CD8-positive, alpha-beta memory T cell (primary cell): ENCODE measurements around the gene VAMP1. TPM values are rescaled to one million over a fixed set of nuclear protein-coding genes. Genes with fewer than 3 reads are reported as not detected.
"Not testable (repeated sequence)": the region's sequence is repeated elsewhere in the genome, so short reads cannot be mapped to it uniquely, and the experiment has no call there.

ENCODE experiments used
- CTCF ChIA-PET: fragments of 350-600 bp; sonication (Branson Sonifier 250); formaldehyde crosslinking; loops from one replicate; lab custom pipeline; 2021; ENCODE audit warnings: antibody characterized with exemption; lab: Charles Lee
- POLR2A ChIA-PET: fragments of 350-600 bp; sonication (Branson Sonifier 250); formaldehyde crosslinking; loops from one replicate; lab custom pipeline; 2021; ENCODE audit warnings: antibody characterized with exemption; lab: Charles Lee
- DNase-seq, 5 donors: peaks; one replicate each; pipeline versions ENCODE4 v3.0.0 to v3.0.0-alpha.2; 2020 to 2022; ENCODE audit warnings: mixed read lengths in 1 of 5
- H3K27ac ChIP-seq: one replicate; pipeline ENCODE4 v1.7.0; 2013; ENCODE audit warnings: low read depth, mild to moderate bottlenecking, low read length, moderate library complexity
- H3K27me3 ChIP-seq: 2 replicates; pipeline ENCODE4 v1.7.0; 2013; ENCODE audit warnings: low read length, mild to moderate bottlenecking; ENCODE audit not compliant: insufficient read depth, poor library complexity, severe bottlenecking
- H3K36me3 ChIP-seq: 2 replicates; pipeline ENCODE4 v1.7.0; 2013; ENCODE audit warnings: mild to moderate bottlenecking, low read length, moderate library complexity; ENCODE audit not compliant: insufficient read depth
- H3K4me1 ChIP-seq: 2 replicates; pipeline ENCODE4 v1.7.0; 2013; ENCODE audit warnings: mild to moderate bottlenecking, low read length, moderate library complexity; ENCODE audit not compliant: insufficient read depth
- H3K4me3 ChIP-seq: 2 replicates; pipeline ENCODE4 v1.7.0; 2013; ENCODE audit warnings: mild to moderate bottlenecking, low read length
- H3K9me3 ChIP-seq: 2 replicates; pipeline ENCODE4 v1.7.0; 2013; ENCODE audit warnings: mild to moderate bottlenecking, low read length
- H3K27ac Mint-ChIP-seq, 8 donors: one replicate each; pipeline ENCODE4 v1.8.0; 2020 to 2021; ENCODE audit warnings: mixed read lengths in 8 of 8, mild to moderate bottlenecking in 6 of 8, inconsistent platforms in 3 of 8, moderate library complexity in 3 of 8
- H3K27me3 Mint-ChIP-seq, 2 donors: one replicate each; pipeline ENCODE4 v1.8.0; 2020 to 2021; ENCODE audit warnings: mixed read lengths in 2 of 2, mild to moderate bottlenecking in 1 of 2, moderate library complexity in 1 of 2
- H3K36me3 Mint-ChIP-seq, 3 donors: one replicate each; pipeline ENCODE4 v1.8.0; 2020 to 2021; ENCODE audit warnings: mixed read lengths in 3 of 3, inconsistent platforms in 1 of 3, mild to moderate bottlenecking in 1 of 3
- H3K4me1 Mint-ChIP-seq, 3 donors: one replicate each; pipeline ENCODE4 v1.8.0; 2020 to 2021; ENCODE audit warnings: mixed read lengths in 3 of 3, inconsistent platforms in 1 of 3, mild to moderate bottlenecking in 1 of 3
- H3K4me3 Mint-ChIP-seq, 7 donors: one replicate each; pipeline ENCODE4 v1.8.0; 2020 to 2021; ENCODE audit warnings: mixed read lengths in 7 of 7, mild to moderate bottlenecking in 6 of 7, moderate library complexity in 4 of 7, inconsistent platforms in 2 of 7
- H3K9me3 Mint-ChIP-seq, 5 donors: one replicate each; pipeline ENCODE4 v1.8.0; 2020 to 2022; ENCODE audit warnings: mixed read lengths in 5 of 5, mild to moderate bottlenecking in 3 of 5, moderate library complexity in 2 of 5, inconsistent platforms in 1 of 5
- polyA plus RNA-seq: library from polyadenylated mRNA; unstranded; fragments of 300-500 nt; fragmentation: Illumina TruSeq; gene quantifications from one replicate; pipeline ENCODE4 v1.2.3, GENCODE V29; 2021
- total RNA-seq, 2 experiments: library from RNA; stranded (reverse); gene quantifications; one replicate each; pipeline ENCODE4 v1.2.3, GENCODE V29; 2021

Gene VAMP1
- total and polyA plus RNA-seq, 3 experiments from 2014 or later = 10.0 to 29.6 (median 26.7) TPM

DNA sequence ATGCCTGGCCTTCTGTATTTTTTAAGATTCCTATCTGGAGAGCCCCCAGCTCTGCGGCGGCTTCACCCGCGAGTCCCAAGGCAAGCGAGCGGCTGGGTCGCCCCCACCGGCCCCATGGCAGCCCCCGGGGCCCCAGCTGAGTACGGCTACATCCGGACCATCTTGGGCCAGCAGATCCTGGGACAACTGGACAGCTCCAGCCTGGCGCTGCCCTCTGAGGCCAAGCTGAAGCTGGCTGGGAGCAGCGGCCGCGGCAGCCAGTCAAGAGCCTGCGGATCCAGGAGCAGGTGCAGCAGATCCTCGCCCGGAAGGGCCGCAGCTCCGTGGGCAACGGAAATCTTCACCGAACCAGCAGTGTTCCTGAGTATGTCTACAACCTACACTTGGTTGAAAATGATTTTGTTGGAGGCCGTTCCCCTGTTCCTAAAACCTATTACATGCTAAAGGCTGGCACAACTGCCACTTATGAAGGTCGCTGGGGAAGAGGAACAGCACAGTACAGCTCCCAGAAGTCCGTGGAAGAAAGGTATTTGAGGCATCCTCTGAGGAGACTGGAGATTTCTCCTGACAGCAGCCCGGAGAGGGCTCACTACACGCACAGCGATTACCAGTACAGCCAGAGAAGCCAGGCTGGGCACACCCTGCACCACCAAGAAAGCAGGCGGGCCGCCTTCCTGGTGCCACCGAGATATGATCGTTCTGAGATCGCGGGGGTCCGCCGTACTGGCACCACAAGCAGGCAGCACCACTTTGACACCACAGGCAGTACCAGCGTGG, 7.3 kb upstream of the VAMP1 start:
- H3K36me3 Mint-ChIP-seq, H3K4me3 Mint-ChIP-seq, H3K9me3 Mint-ChIP-seq, DNase-seq, H3K27me3 ChIP-seq, H3K27ac ChIP-seq, H3K27ac Mint-ChIP-seq, H3K9me3 ChIP-seq, POLR2A ChIA-PET, H3K36me3 ChIP-seq, H3K4me1 ChIP-seq, H3K4me3 ChIP-seq, CTCF ChIA-PET, H3K4me1 Mint-ChIP-seq: not testable (repeated sequence)
- H3K27me3 Mint-ChIP-seq = peaks cover 6 to 15% of the 10 kb centered on the region in 2 donors

- CTCF ChIA-PET = no interaction called here
Measured at GRCh38 chr12:6476489-6476888, 6.0 kb upstream of the VAMP1 start.

DNA sequence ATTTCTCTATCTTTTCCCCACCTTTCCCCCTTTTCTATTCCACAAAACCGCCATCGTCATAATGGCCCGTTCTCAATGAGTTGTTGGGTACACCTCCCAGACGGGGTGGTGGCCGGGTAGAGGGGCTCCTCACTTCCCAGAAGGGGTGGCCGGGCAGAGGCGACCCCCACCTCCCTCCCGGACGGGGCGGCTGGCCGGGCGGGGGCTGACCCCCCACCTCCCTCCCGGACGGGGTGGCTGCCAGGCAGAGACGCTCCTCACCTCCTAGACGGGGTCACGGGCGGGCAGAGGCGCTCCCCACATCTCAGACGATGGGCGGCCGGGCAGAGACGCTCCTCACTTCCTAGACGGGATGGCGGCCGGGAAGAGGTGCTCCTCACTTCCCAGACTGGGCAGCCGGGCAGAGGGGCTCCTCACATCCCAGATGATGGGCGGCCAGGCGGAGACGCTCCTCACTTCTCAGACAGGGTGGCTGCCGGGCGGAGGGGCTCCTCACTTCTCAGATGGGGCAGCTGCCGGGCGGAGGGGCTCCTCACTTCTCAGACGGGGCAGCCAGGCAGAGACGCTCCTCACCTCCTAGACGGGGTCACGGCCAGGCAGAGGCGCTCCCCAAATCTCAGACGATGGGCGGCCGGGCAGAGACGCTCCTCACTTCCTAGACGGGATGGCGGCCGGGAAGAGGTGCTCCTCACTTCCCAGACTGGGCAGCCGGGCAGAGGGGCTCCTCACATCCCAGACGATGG, 4.9 kb upstream of the VAMP1 start:
- H3K36me3 ChIP-seq, H3K27me3 ChIP-seq, H3K9me3 Mint-ChIP-seq, DNase-seq, H3K27ac ChIP-seq, H3K4me1 Mint-ChIP-seq, H3K9me3 ChIP-seq, POLR2A ChIA-PET, H3K4me1 ChIP-seq, H3K36me3 Mint-ChIP-seq, H3K27ac Mint-ChIP-seq, H3K4me3 ChIP-seq, H3K4me3 Mint-ChIP-seq, CTCF ChIA-PET: not testable (repeated sequence)
- peaks cover 6 to 15% of the 10 kb centered on the region in 2 donors for H3K27me3 Mint-ChIP-seq

More at GRCh38 chr12:6476489-6476888, 6.0 kb upstream of the VAMP1 start:
- Mint-ChIP-seq H3K4me1 (peaks cover 0 to 3% (median under 1%) of the 10 kb centered on the region in 3 donors), H3K4me3 (peak overlapping the region in 1 of 7 donors; percentile 4), H3K36me3 (no peaks in the 10 kb centered on the region), H3K27me3 (peaks cover 6 to 15% of the 10 kb centered on the region in 2 donors), H3K27ac (no peak overlapping the region), H3K9me3 (no peaks in the 10 kb centered on the region)
- H3K27ac ChIP-seq = no peak overlapping the region
- no peaks in the 10 kb centered on the region for H3K27me3 ChIP-seq
- H3K4me3 ChIP-seq = no peak overlapping the region
- no peaks in the 10 kb centered on the region for H3K36me3 ChIP-seq
- no peak for DNase-seq
- H3K9me3 ChIP-seq = no peaks in the 10 kb centered on the region
- POLR2A ChIA-PET = no interaction called here
- no peaks in the 10 kb centered on the region for H3K4me1 ChIP-seq

DNA sequence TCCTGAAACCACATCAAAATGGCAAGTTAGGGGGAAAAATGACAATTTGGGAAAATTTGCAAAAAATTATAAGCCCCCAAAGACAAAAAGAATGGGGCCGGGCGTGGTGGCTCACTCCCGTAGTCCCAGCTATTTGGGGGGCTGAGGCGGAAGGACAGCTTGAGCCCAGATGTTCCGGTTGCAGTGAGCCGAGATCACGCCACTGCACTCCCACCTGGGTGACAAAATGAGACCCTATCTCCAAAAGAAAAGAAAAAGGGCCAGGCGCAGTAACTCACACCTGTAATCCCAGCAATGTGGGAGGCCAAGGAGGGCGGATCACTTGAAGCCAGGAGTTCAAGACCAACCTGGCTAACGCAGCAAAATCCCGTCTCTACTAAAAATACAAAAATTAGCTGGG, 2.0 kb upstream of the VAMP1 start:
- Histone ChIP-seq H3K27me3 (no peaks in the 10 kb centered on the region), H3K9me3 (no peaks in the 10 kb centered on the region), H3K27ac (no peak overlapping the region), H3K36me3 (peaks cover 4% of the 10 kb centered on the region), H3K4me3 (no peak overlapping the region), H3K4me1 (peaks cover 25% of the 10 kb centered on the region)
- Mint-ChIP-seq H3K4me3 (peak overlapping the region in 1 of 7 donors; percentile 40), H3K4me1 (peaks cover 28 to 33% (median 28%) of the 10 kb centered on the region in 3 donors), H3K9me3 (no peaks in the 10 kb centered on the region), H3K36me3 (peaks cover 0 to 24% (median 2%) of the 10 kb centered on the region in 3 donors), H3K27me3 (peaks cover 2 to 8% of the 10 kb centered on the region in 2 donors), H3K27ac (peak overlapping the region in 2 of 8 donors; percentile 68 to 96)
- ChIA-PET CTCF (no interaction called here), POLR2A (interaction anchor here (0.6 kb wide), 1 partner anchor 381 kb away, joined by 3 read pairs; no protein-coding TSS in a partner anchor)
- no peak for DNase-seq

GRCh38 chr12:6471989-6472360, 1.5 kb upstream of the VAMP1 start:
- Mint-ChIP-seq H3K4me3 (peak overlapping the region in 5 of 7 donors; percentile 1 to 93 (median 36)), H3K9me3 (no peaks in the 10 kb centered on the region), H3K27me3 (peaks cover under 1 to 6% of the 10 kb centered on the region in 2 donors), H3K27ac (peak overlapping the region in 3 of 8 donors; percentile 1 to 96 (median 68)), H3K36me3 (peaks cover 0 to 29% (median 3%) of the 10 kb centered on the region in 3 donors), H3K4me1 (peaks cover 33 to 38% (median 34%) of the 10 kb centered on the region in 3 donors)
- ChIA-PET CTCF (interaction anchor here (1.3 to 4.9 kb wide), 3 partner anchors 21 to 66 kb away, joined by 3 to 29 read pairs (median 9); partner anchors contain the start of genes CD27 and MRPL51), POLR2A (interaction anchor here (3.1 kb wide), 1 partner anchor 63 kb away, joined by 24 read pairs; the partner anchor contains the start of gene GAPDH)
- no peak for DNase-seq
- Histone ChIP-seq H3K27me3 (no peaks in the 10 kb centered on the region), H3K9me3 (no peaks in the 10 kb centered on the region), H3K4me3 (no peak overlapping the region), H3K36me3 (peaks cover 4% of the 10 kb centered on the region), H3K4me1 (peaks cover 25% of the 10 kb centered on the region), H3K27ac (no peak overlapping the region)

GRCh38 chr12:6469609-6470374, 685 bp downstream of the VAMP1 start:
- peaks cover 42% of the 10 kb centered on the region for H3K4me1 ChIP-seq
- H3K4me3 Mint-ChIP-seq = peak overlapping the region; percentile 89 to 97 (median 93)

DNA sequence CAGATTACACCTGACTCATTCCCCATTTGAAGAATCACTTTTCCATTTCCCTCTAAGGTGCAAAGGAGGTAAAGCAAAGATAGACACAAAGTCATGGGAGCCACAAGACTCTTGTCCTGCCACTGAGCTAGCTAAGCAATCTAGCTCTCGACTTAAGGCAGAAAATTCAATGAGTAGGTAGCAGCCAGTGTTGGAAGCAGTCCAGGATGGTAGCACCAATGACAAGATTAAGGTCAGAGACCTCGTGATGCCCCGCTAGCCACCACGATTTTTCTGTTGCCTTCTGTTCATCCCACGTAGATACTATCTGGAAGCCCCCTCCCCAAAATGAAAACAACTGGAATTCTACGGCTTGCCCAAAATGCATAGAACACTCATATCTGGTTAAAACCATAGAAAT, 1.4 kb downstream of the VAMP1 start:
- ChIA-PET CTCF (interaction anchor here (0.7 to 4.9 kb wide), 7 partner anchors 24 to 69 kb away, joined by 3 to 53 read pairs (median 9); partner anchors contain the start of genes CD27, GAPDH and MRPL51), POLR2A (interaction anchor here (0.5 to 3.1 kb wide), 6 partner anchors 8 to 185 kb away, joined by 3 to 35 read pairs (median 15); partner anchors contain the start of genes GAPDH and MRPL51)
- Histone ChIP-seq H3K36me3 (peaks cover 26% of the 10 kb centered on the region), H3K4me1 (peaks cover 49% of the 10 kb centered on the region), H3K27ac (no peak overlapping the region), H3K9me3 (no peaks in the 10 kb centered on the region), H3K27me3 (no peaks in the 10 kb centered on the region), H3K4me3 (peak overlapping the region; percentile 86)
- Mint-ChIP-seq H3K27me3 (no peaks in the 10 kb centered on the region), H3K9me3 (no peaks in the 10 kb centered on the region), H3K4me1 (peaks cover 57 to 65% (median 60%) of the 10 kb centered on the region in 3 donors), H3K36me3 (peaks cover 11 to 55% (median 20%) of the 10 kb centered on the region in 3 donors), H3K4me3 (peak overlapping the region; percentile 89 to 97 (median 93)), H3K27ac (peak overlapping the region; percentile 90 to 97 (median 96))
- DNase-seq = no peak

More at GRCh38 chr12:6469609-6470374, 685 bp downstream of the VAMP1 start:
- ChIA-PET CTCF (interaction anchor here (1.0 to 4.9 kb wide), 22 partner anchors 9 to 150 kb away, joined by 3 to 53 read pairs (median 6); partner anchors contain the start of genes CD27, GAPDH, MRPL51 and TAPBPL), POLR2A (interaction anchor here (0.7 to 3.1 kb wide), 20 partner anchors 8 to 398 kb away, joined by 3 to 35 read pairs (median 5); partner anchors contain the start of genes CD27, GAPDH, MRPL51 and TAPBPL)
- Mint-ChIP-seq H3K27me3 (no peaks in the 10 kb centered on the region), H3K4me1 (peaks cover 50 to 58% (median 53%) of the 10 kb centered on the region in 3 donors), H3K27ac (peak overlapping the region; percentile 90 to 97 (median 96)), H3K36me3 (peaks cover 5 to 48% (median 13%) of the 10 kb centered on the region in 3 donors), H3K9me3 (no peaks in the 10 kb centered on the region)
- peaks cover 19% of the 10 kb centered on the region for H3K36me3 ChIP-seq
- peak overlapping the region; percentile 63 for H3K27ac ChIP-seq
- H3K9me3 ChIP-seq = no peaks in the 10 kb centered on the region
- no peaks in the 10 kb centered on the region for H3K27me3 ChIP-seq
- peak overlapping the region; percentile 86 for H3K4me3 ChIP-seq
- no peak for DNase-seq
